GM19238 (cell line): ENCODE measurements around the gene LNPEP.
"Not testable (repeated sequence)": the region's sequence is repeated elsewhere in the genome, so short reads cannot be mapped to it uniquely, and the experiment has no call there.

Experiments used
- DNase-seq: peaks from one replicate; pipeline ENCODE4 v3.0.0; 2011; ENCODE audit warnings: low spot score; ENCODE audit not compliant: insufficient read length

Gene LNPEP

DNA sequence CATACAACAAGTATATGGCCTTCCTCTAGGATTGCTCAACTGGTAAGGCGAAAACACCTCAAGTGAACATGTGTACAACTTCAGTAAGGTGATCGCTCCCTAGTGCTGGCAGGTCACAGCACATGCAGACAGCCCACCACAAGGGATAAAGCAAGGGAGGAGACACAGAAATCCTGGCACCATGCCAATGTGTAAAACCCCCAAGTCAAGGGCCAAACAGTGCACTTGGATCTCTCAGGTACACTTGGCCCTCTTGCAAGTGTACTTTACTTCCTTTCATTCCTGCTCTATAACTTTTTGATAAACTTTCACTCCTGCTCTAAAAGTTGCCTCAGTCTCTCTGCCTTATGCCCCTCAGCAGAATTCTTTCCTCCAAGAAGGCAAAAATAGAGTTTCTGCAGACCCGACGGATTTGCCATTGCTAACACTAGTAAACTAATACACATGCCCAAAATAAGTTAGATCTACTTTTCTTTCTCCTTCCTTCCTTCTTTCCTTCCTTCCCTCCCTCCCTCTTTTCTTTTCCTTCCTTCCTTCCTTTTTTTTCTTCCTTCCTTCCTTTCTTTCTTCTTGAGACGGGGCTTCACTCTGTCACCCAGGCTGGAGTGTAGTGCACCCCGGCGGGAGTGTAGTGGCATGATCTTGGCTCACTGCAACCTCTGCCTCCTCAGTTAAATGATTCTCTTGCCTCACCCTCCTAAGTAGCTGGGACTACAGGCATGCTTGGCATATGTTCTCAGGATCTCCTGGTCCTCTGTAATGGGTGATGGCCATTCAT is 6.8 kb upstream of the LNPEP start:
- DNase-seq = no peak

- no peak for DNase-seq
Observed at GRCh38 chr5:96930058-96930457, 5.8 kb upstream of the LNPEP start.

GRCh38 chr5:96930589-96930988 is 5.3 kb upstream of the LNPEP start:
- DNase-seq = no peak

GRCh38 chr5:96931037-96931436 is 4.8 kb upstream of the LNPEP start:
- DNase-seq = not testable (repeated sequence)

DNA sequence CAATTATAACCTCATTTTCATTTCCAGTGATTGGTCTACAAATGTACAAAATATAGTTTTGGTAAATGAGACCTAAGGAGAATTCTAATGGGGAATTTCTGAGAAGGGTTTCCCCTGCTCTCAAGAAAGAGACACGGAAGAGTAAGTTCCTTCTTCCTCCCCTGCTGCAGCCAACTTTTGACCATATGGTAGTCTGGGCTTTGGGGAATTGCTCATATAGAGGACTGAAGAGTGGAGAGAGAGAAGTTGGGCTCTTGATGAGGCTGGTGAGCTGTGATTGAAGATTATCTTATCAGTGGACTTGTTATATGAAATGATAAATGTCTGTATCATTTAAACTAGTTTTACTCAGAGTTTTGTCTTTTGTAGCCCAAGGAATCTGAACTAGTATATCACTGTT is 4.3 kb upstream of the LNPEP start:
- no peak for DNase-seq

DNA sequence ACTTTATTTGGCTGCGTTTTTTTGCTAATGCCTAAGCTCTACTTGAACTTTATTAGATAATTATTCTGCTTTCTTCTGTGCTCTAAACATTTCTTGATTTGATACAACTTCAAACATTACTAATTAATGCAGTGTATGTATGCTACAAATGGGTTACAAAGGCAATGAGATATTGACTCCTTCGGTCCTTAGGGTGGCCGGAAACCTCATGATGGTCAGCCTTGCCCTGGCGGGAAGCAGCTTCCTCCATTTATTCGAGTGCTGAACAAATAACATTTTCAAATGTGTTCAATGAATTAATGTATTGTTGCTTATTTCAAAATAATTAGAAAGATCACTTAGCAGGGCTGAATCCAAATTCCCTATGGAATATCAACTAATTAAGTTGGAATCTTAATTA is 3.9 kb upstream of the LNPEP start:
- DNase-seq = no peak

GRCh38 chr5:96933764-96934707 is 1.8 kb upstream of the LNPEP start:
- no peak for DNase-seq

GRCh38 chr5:96934708-96935558 is 947 bp upstream of the LNPEP start:
- peak; percentile 59 for DNase-seq

DNA sequence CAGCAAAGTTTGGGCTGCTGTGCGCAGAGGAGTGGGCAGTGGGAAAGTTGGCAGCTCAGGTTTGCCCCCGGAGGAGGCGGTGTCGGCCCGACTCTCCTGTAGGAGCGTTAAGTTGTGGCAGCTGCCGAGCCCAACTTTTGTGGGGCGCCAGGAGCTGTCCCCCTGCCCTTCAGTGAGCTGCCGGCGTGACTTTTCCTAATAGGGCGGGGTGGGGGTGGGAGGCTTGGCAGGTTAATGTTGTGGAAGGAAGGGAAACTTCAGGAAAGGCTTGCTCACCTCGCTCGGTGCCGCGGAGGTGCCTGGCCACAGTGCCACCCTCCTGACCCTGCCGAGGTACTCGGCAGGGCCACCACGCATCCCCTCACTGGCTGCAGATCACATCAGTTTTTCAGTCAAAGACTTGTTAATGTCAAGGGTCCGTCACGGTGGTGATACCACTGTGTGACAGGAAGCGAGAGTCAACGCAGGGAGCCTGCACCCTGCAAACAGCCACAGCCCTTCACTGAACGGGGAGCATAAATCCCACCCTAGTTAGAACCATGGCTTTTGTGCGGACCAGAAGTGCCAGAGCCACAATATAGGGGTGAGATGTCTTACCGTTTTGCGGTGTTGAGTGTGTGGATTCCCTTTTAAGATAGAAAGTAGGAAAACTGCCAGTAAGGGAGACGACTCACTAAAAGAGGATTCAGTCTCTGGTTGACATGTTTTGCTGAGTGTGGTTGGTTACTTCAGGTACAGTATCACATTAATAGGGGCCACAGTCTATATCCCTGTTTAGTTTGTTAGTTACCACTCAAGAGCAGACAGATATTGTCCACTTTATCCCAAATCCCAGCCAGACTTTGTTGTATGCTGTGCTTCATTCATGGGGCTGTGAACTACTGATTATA is 796 bp downstream of the LNPEP start:
- DNase-seq = no peak

GRCh38 chr5:96940586-96940985 is 4.7 kb downstream of the LNPEP start:
- no peak for DNase-seq

GRCh38 chr5:96941140-96941539 is 5.3 kb downstream of the LNPEP start:
- no peak for DNase-seq

DNA sequence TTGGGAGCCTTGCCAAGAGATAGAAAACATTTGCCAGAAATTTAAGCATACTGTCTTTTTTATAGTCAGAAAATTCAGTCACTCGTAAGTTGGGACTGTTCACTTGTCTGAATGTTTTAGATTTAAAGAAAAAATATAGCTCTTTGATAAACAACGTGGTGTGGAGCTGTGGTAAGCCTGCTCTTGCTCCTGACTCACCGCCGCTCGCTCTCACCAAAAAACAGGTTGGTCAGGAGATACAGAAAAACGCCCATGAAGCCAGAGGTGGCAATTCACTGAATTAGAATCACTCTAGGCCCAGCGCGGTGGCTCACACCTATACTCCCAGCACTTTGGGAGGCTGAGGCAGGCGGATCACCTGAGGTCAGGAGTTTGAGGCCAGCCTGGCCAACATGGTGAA is 6.2 kb downstream of the LNPEP start:
- no peak for DNase-seq

- DNase-seq = no peak
Observed at GRCh38 chr5:96942911-96943310, 7.0 kb downstream of the LNPEP start.

DNA sequence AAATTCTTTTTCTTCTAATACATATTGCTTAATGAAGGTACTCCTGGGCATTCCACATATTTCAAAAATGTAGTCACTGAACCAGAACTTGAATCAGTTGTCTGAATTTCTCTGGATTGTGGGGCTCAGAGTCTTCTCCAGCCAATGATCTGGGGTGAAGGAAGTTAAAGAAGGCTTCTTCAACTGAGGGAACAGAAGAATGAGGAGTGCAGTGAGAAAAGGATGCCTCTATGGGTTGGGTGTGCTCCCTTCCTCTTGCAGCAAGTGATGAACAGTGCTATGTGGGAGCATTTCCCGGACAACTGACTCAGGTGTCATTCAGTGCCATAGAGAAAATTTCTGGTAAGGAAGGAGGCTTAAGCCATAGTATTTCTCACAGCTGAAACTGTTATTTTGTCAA is 7.9 kb downstream of the LNPEP start:
- no peak for DNase-seq

DNA sequence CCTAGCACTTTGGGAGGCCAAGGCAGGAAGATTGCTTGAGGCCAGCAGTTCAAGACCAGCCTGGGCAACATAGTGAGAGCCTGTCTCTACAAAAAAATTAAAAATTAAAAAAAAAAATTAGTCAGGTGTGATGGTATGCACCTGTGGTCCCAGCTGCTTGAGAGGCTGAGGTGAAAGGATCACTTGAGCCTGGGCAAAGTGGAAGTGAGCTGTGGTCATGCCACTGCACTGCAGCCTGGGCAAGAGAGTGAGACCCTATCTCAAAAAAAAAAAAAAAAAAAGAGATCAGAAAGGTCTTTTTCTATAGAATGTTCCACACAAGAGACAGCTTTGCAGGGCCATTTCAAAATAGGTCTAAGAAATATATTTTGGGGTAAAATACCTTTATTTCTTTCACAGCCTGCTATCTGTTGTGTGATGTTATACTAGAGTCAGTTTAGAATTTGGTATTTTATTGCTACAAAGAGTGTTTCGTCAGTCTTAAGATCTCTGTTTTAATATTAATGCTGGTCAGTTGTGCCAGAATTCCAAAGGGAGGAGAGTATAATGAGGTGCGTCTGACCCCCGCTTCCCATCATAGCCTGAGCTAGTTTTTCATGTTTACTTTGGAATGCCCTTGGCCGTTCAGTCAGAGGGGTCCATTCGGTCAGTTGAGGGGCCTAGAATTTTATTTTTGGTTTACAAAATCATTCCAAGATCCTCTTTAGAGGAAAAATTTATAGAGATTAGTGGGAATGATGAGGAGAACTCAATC is 9.4 kb downstream of the LNPEP start:
- no peak for DNase-seq

GRCh38 chr5:96946381-96946780 is 10.5 kb downstream of the LNPEP start:
- no peak for DNase-seq

- no peak for DNase-seq
Observed at GRCh38 chr5:96952118-96952750, 16.4 kb downstream of the LNPEP start.

DNA sequence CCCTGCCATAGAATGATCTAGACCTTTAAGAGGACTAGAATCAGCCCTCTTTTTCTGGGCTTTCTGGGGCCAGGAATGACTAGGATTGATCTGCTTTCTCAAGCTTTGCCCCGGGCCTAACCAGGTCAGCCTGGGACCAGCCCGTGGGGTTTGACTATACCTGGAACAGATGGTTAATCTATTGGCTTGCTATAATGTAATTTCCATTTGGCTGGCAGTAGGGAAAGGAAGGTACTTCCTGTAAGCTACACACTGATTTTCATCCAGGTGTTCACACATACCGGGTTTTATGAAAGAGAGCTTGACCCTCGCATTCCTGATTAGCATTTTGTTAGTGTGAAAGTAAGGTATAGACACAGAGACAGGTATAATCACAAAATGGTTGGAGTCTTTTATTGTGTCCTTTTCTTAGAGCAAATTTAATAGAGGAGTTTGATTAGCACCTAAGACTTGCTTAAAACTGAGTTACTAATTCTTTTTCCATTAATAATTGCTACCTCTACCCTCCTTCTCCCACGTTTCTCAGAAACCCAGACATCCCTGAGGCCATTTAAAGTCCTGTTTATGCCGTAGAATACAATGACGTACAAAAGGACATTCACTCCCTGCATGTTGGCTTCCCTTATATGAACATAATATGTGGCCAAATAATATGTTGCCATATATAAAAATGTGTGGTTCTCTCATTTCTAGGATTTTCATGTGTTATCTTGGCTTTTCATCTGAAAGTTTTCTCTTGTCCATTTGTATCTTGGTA is 17.3 kb downstream of the LNPEP start:
- no peak for DNase-seq
